HCT116 (cell line): ENCODE results near the gene TMEM52B.

Experiments
- CTCF ChIP-seq, 3 experiments: fragments of 200-600 bp in 1 of 3; sonication (generic) in 1 of 3; IDR thresholded peaks in 2 of 3; conservative IDR thresholded peaks in 1 of 3; 2 replicates each; pipeline ENCODE4 v1.5.1; 2012 to 2017; ENCODE audit warnings: low read depth in 2 of 3, low read length in 2 of 3, antibody characterized with exemption in 1 of 3, borderline replicate concordance in 1 of 3, control low read depth in 1 of 3, mild to moderate bottlenecking in 1 of 3, mixed read lengths in 1 of 3, mixed run types in 1 of 3, moderate library complexity in 1 of 3; ENCODE audit not compliant: insufficient read depth in 1 of 3
- POLR2A ChIP-seq: IDR thresholded peaks from 2 replicates; pipeline ENCODE4 v1.7.0; 2011; ENCODE audit warnings: borderline replicate concordance; ENCODE audit not compliant: insufficient read depth, insufficient read length; ENCODE audit errors: extremely low read depth
- POLR2AphosphoS5 ChIP-seq: IDR thresholded peaks from 2 replicates; pipeline ENCODE4 v1.6.1; 2011; ENCODE audit warnings: mild to moderate bottlenecking, low read depth, low read length, moderate library complexity
- RAD21 ChIP-seq: IDR thresholded peaks from 2 replicates; pipeline ENCODE4 v1.6.1; 2012; ENCODE audit warnings: low read depth, mild to moderate bottlenecking
- TF ChIP-seq, protein P1 (sequence below): IDR thresholded peaks from 2 replicates; pipeline ENCODE4 v1.6.1; 2012
- TF ChIP-seq, protein P2 (sequence below): IDR thresholded peaks from 2 replicates; pipeline ENCODE4 v1.6.1; 2012; ENCODE audit warnings: low read depth

DNA sequence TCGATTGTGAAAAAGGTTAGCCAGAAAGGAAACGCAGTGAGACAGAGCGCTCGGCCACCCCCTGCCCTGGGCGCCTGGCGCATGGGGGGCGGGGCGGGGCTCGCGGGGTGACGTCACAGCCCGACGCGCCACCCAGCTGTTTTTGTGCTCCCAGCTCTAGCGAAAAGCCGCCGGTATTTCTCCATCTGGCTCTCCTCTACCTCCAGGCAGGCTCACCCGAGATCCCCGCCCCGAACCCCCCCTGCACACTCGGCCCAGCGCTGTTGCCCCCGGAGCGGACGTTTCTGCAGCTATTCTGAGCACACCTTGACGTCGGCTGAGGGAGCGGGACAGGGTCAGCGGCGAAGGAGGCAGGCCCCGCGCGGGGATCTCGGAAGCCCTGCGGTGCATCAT, 33.9 kb downstream of the TMEM52B start, which contains the start of gene GABARAPL1:
- TF ChIP-seq CTCF (IDR thresholded peaks at IDR 0.05 in 2 of 3, conservative IDR thresholded peaks at IDR 0.05 in 1 of 3; ENCODE audit: borderline replicate concordance in 1 of 3, insufficient read depth in 1 of 3, low read depth in 2 of 3, low read length in 2 of 3) (no peak), RAD21 (no peak), POLR2A (no peak), POLR2AphosphoS5 (no peak; the same call in 1 of the 2 replicates)
- TF ChIP-seq, protein P1, sequence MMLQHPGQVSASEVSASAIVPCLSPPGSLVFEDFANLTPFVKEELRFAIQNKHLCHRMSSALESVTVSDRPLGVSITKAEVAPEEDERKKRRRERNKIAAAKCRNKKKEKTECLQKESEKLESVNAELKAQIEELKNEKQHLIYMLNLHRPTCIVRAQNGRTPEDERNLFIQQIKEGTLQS = no peak
- TF ChIP-seq, protein P2, sequence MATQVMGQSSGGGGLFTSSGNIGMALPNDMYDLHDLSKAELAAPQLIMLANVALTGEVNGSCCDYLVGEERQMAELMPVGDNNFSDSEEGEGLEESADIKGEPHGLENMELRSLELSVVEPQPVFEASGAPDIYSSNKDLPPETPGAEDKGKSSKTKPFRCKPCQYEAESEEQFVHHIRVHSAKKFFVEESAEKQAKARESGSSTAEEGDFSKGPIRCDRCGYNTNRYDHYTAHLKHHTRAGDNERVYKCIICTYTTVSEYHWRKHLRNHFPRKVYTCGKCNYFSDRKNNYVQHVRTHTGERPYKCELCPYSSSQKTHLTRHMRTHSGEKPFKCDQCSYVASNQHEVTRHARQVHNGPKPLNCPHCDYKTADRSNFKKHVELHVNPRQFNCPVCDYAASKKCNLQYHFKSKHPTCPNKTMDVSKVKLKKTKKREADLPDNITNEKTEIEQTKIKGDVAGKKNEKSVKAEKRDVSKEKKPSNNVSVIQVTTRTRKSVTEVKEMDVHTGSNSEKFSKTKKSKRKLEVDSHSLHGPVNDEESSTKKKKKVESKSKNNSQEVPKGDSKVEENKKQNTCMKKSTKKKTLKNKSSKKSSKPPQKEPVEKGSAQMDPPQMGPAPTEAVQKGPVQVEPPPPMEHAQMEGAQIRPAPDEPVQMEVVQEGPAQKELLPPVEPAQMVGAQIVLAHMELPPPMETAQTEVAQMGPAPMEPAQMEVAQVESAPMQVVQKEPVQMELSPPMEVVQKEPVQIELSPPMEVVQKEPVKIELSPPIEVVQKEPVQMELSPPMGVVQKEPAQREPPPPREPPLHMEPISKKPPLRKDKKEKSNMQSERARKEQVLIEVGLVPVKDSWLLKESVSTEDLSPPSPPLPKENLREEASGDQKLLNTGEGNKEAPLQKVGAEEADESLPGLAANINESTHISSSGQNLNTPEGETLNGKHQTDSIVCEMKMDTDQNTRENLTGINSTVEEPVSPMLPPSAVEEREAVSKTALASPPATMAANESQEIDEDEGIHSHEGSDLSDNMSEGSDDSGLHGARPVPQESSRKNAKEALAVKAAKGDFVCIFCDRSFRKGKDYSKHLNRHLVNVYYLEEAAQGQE = no peak
